Sigmoid colon (tissue), 7 donors: ENCODE results near the gene PXMP2. TPM values are rescaled to one million over a fixed set of nuclear protein-coding genes. Genes with fewer than 3 reads are reported as not detected.

Source experiments
- DNase-seq: peaks from one replicate; pipeline ENCODE4 v3.0.0-alpha.2; 2019
- H3K27ac ChIP-seq, 4 donors: fragments of 200-600 bp; sonication (generic); one replicate each; pipeline ENCODE4 v1.5.1; 2016 to 2019; ENCODE audit warnings: mild to moderate bottlenecking in 1 of 4
- H3K27me3 ChIP-seq, 3 donors: fragments of 200-600 bp; sonication (generic); one replicate each; pipeline ENCODE4 v1.5.1; 2019; ENCODE audit warnings: mild to moderate bottlenecking in 1 of 3
- H3K36me3 ChIP-seq, 4 donors: fragments of 200-600 bp; sonication (generic); one replicate each; pipeline ENCODE4 v1.5.1; 2016 to 2019
- H3K4me1 ChIP-seq, 4 donors: fragments of 200-600 bp; sonication (generic); one replicate each; pipeline ENCODE4 v1.5.1; 2017 to 2019
- H3K4me3 ChIP-seq, 4 donors: fragments of 200-600 bp; sonication (generic); one replicate each; pipeline ENCODE4 v1.5.1; 2017 to 2019; ENCODE audit warnings: mild to moderate bottlenecking in 2 of 4, moderate library complexity in 1 of 4
- H3K9me3 ChIP-seq, 4 donors: fragments of 200-600 bp in 3 of 4; sonication (generic) in 3 of 4; one replicate each; pipeline versions ENCODE4 v1.5.1 to v1.6.1; 2013 to 2019
- CTCF ChIP-seq, 4 experiments: fragments of 450-650 bp in 3 of 4; fragments of 200-600 bp in 1 of 4; IDR thresholded peaks; one replicate each; pipeline ENCODE4 v1.5.1; 2016 to 2019; ENCODE audit warnings: antibody characterized with exemption in 4 of 4, mild to moderate bottlenecking in 3 of 4, moderate library complexity in 2 of 4
- EP300 ChIP-seq, 4 donors: sonication (generic); formaldehyde crosslinking; IDR thresholded peaks; one replicate each; pipeline ENCODE4 v1.6.1; 2017; ENCODE audit warnings: antibody characterized with exemption in 4 of 4
- POLR2A ChIP-seq, 2 donors: fragments of 450-650 bp; IDR thresholded peaks; one replicate each; pipeline ENCODE4 v1.6.1; 2016; ENCODE audit warnings: antibody characterized with exemption in 2 of 2, mild to moderate bottlenecking in 2 of 2, moderate library complexity in 2 of 2
- POLR2AphosphoS5 ChIP-seq, 4 donors: sonication (generic); formaldehyde crosslinking; IDR thresholded peaks; one replicate each; pipeline ENCODE4 v1.6.1; 2017; ENCODE audit warnings: antibody characterized with exemption in 4 of 4
- WGBS, 2 donors: extraction: QIAGEN DNeasy Blood & Tissue Kit; methylation state at CpG; one replicate each; pipeline ENCODE4 v1.1.7; 2013; 5-methylcytosine and 5-hydroxymethylcytosine counted together
- intact Hi-C: fragments of 100-400 bp; cut with DNase I; formaldehyde crosslinking; loops from one replicate; pipeline ENCODE4 v1.15.1; 2023
- polyA plus RNA-seq, 3 donors: library from polyadenylated mRNA; stranded (reverse); fragments of 200-250 nt; gene quantifications; one replicate each; pipeline ENCODE4 v1.2.3, GENCODE V29; 2013
- total RNA-seq, 4 donors: library from RNA; depleted of rRNA; stranded (reverse); fragments of >200 nt; gene quantifications; one replicate each; pipeline ENCODE4 v1.1.0, GENCODE V29; 2016
- donor health status: healthy with polysubstance abuse.
- donor health status: Bipolar disorder and iron deficiency.
- donor health status: healthy.

Gene PXMP2
- total and polyA plus RNA-seq, 7 donors: 19.4 to 127 (median 43.4) TPM

DNA sequence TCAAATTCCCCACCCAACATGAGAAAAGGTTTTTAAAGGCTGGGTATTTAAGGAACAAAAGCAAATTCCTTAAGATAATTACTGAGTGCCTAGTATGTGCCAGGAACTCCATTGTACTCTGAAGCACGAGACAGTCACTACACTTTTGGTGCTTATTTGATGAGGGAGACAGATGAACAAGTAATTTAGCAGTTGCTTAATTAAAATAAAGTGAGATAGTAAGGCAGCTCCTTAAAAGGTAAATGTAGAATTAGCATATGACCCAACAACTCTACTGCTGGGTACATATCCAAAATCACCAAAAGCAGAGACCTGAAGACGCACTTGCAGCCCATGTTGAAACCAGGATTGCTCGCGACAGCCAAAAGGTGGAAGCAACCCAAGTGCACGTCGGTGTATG, 21.6 kb upstream of the PXMP2 start:
- TF ChIP-seq EP300 (IDR thresholded peaks at IDR 0.05): no peak
- no peak for TF ChIP-seq POLR2A (IDR thresholded peaks at IDR 0.05)
- TF ChIP-seq CTCF (IDR thresholded peaks at IDR 0.05): no peak
- no peak for TF ChIP-seq POLR2AphosphoS5 (IDR thresholded peaks at IDR 0.05)
- Histone ChIP-seq H3K4me1 (no peaks in the 10 kb centered on the region), H3K9me3 (no peaks in the 10 kb centered on the region), H3K27ac (no peak overlapping the region), H3K27me3 (no peaks in the 10 kb centered on the region), H3K4me3 (no peak overlapping the region), H3K36me3 (peaks cover 0 to 93% (median 32%) of the 10 kb centered on the region in 4 donors)
- 91 to 98% methylated on average over 6 of the region's 6 CpGs for WGBS, 2 donors
- DNase-seq: peak; percentile 19
- intact Hi-C loops: no loop called here

DNA sequence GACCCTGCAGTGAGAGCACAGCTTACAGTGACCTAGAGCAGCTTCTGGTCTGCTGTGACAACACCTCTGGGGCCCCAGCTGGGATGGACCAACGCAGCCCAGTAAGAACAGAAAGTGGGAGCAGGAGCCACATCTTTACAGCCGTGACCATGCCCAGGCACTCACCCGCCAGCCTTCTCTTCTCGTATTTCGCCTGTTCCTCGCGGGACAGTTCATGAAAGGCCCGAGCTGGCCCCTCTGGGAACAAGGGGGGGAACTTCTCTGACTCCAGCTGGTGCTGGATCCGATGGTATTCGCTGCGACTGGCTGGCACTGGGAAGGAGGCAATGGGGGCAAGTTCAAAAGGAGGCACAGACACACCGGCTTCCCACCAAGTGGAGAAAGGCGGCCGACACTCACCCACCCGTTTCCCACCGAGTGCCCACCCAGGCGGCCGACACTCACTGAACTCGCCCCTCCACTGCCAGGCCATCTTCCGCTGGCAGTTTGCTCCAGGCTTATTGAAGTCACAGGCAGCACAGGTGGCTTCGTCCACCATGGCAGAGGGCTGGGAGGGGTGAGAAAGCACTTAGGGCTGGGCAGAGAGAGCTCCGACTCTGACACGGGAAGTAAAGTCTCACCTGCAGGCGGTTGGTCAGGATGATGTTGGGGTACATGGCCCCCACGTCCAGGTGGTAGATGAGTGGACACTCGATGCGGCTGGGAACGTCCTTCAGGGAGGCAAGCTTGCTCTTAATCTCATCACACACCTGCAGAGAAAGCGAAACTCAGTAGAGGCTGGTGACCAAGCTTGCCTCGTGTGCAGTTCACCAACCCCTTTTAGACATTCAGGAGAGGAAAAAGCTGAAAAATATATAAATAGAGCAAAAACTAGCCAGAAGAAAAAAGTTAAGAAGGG, 18.9 kb upstream of the PXMP2 start:
- TF ChIP-seq CTCF (IDR thresholded peaks at IDR 0.05) (no peak), EP300 (IDR thresholded peaks at IDR 0.05) (no peak), POLR2AphosphoS5 (IDR thresholded peaks at IDR 0.05) (no peak), POLR2A (IDR thresholded peaks at IDR 0.05) (no peak)
- H3K9me3 ChIP-seq: no peaks in the 10 kb centered on the region
- no peaks in the 10 kb centered on the region for H3K4me1 ChIP-seq
- no peak overlapping the region for H3K27ac ChIP-seq
- intact Hi-C loops: no loop called here
- no peaks in the 10 kb centered on the region for H3K27me3 ChIP-seq
- peak; percentile 43 for DNase-seq
- 96% methylated on average over 30 of the region's 30 CpGs for WGBS, 2 donors
- H3K36me3 ChIP-seq: peaks cover 9 to 91% (median 35%) of the 10 kb centered on the region in 4 donors
- H3K4me3 ChIP-seq: no peak overlapping the region

GRCh38 chr12:132669166-132669879, 18.1 kb upstream of the PXMP2 start:
- no peak overlapping the region for H3K27ac ChIP-seq
- no peak overlapping the region for H3K4me3 ChIP-seq
- no peaks in the 10 kb centered on the region for H3K9me3 ChIP-seq
- TF ChIP-seq POLR2A (IDR thresholded peaks at IDR 0.05) (no peak), EP300 (IDR thresholded peaks at IDR 0.05) (no peak), POLR2AphosphoS5 (IDR thresholded peaks at IDR 0.05) (no peak), CTCF (IDR thresholded peaks at IDR 0.05) (no peak)
- peak; percentile 32 for DNase-seq
- no peaks in the 10 kb centered on the region for H3K4me1 ChIP-seq
- H3K27me3 ChIP-seq: no peaks in the 10 kb centered on the region
- H3K36me3 ChIP-seq: peaks cover 9 to 91% (median 33%) of the 10 kb centered on the region in 4 donors
- WGBS, 2 donors: 93 to 96% methylated on average over 17 of the region's 17 CpGs
- intact Hi-C loops: no loop called here

- DNase-seq: peak; percentile 46
- H3K36me3 ChIP-seq: peaks cover 9 to 89% (median 38%) of the 10 kb centered on the region in 4 donors
- H3K4me3 ChIP-seq: no peak overlapping the region
- H3K4me1 ChIP-seq: no peaks in the 10 kb centered on the region
- H3K27me3 ChIP-seq: no peaks in the 10 kb centered on the region
- WGBS, 2 donors: 86 to 87% methylated on average over 16 of the region's 16 CpGs
- intact Hi-C loops: no loop called here
- TF ChIP-seq EP300 (IDR thresholded peaks at IDR 0.05) (no peak), POLR2A (IDR thresholded peaks at IDR 0.05) (no peak), POLR2AphosphoS5 (IDR thresholded peaks at IDR 0.05) (no peak), CTCF (IDR thresholded peaks at IDR 0.05) (no peak)
- no peak overlapping the region for H3K27ac ChIP-seq
- H3K9me3 ChIP-seq: no peaks in the 10 kb centered on the region
Observed at GRCh38 chr12:132672116-132672515, 15.3 kb upstream of the PXMP2 start.
